ENCODE data around the gene ITPR3. TPM values are rescaled to one million over a fixed set of nuclear protein-coding genes. Genes with fewer than 3 reads are reported as not detected.

The ITPR3 gene
- total and polyA plus RNA-seq, 2 of the 13 experiments (the other 11 are each of a cell fraction or from before 2014, with no cell fraction given): 3.8 to 21.4 TPM

GRCh38 chr6:33642897-33643296 is 21.8 kb downstream of the ITPR3 start:
- 65% methylated on average over 3 of the region's 4 CpGs for WGBS (ENCODE audit: low lambda C conversion rate)
- H3K4me3 ChIP-seq (replicated peaks in 1 of 3; ENCODE audit: insufficient read depth in 1 of 3, low read depth in 2 of 3, low read length in 3 of 3): no peak overlapping the region
- no peak for ATAC-seq
- H3K79me2 ChIP-seq (ENCODE audit: insufficient read depth, low read length): no peaks in the 10 kb centered on the region
- H3K9me3 ChIP-seq (ENCODE audit: low read length): no peaks in the 10 kb centered on the region
- no peak for DNase-seq (ENCODE audit: low spot score)
- H4K20me1 ChIP-seq (ENCODE audit: insufficient read depth, low read length): no peaks in the 10 kb centered on the region
- H3K36me3 ChIP-seq (replicated peaks in 1 of 2; ENCODE audit: control insufficient read depth in 1 of 2, insufficient read depth in 2 of 2, low read length in 2 of 2): peaks cover 5 to 8% of the 10 kb centered on the region in 2 experiments; a peak in 2 of 5 replicates
- peaks cover 21% of the 10 kb centered on the region for H3K4me1 ChIP-seq (ENCODE audit: insufficient read depth, low read length)
- H3K27ac ChIP-seq (ENCODE audit: extremely low read length, insufficient read depth, low read length): no peak overlapping the region
- POLR2A ChIA-PET: no interaction called here
- in situ Hi-C loops (cut with HindIII; ENCODE audit: extremely low pct_ligation_motif_present, low pct_unique_long_range_greater_than_20kb): no loop called here
- CTCF ChIA-PET (ENCODE audit: low intra/inter-chr PET ratio, low total read pairs): no interaction called here
- no peak overlapping the region for H3K9ac ChIP-seq (ENCODE audit: insufficient read depth, low read depth, low read length)
- no peak overlapping the region for H2AFZ ChIP-seq (ENCODE audit: low read length)
- intact Hi-C loops (cut with micrococcal nuclease; ENCODE audit: unreplicated experiment): no loop called here
- no peaks in the 10 kb centered on the region for H3K27me3 ChIP-seq (ENCODE audit: control insufficient read depth in 1 of 2, insufficient read depth in 2 of 2, low read length in 2 of 2)
- H3K4me2 ChIP-seq (ENCODE audit: low read depth, low read length): no peak overlapping the region
- no TSS peak for BruUV-seq (replicated peaks)
- FAIRE-seq: no peak
- TF ChIP-seq PRMT3 (CRISPR knock-in tag; IDR thresholded peaks at IDR 0.05; ENCODE audit: borderline replicate concordance, low read depth) (no peak), SRSF9 (IDR thresholded peaks at IDR 0.05; ENCODE audit: borderline replicate concordance, insufficient read depth, low read depth, low read length, poor library complexity, severe bottlenecking) (no peak), ZNF800 (CRISPR knock-in tag; IDR thresholded peaks at IDR 0.05) (no peak), ZNF407 (CRISPR knock-in tag; IDR thresholded peaks at IDR 0.05; ENCODE audit: not compliant biosample characterization) (no peak), E2F5 (CRISPR knock-in tag; conservative IDR thresholded peaks at IDR 0.05) (no peak), TEF (CRISPR knock-in tag; IDR thresholded peaks at IDR 0.05) (no peak), ZNF710 (CRISPR knock-in tag; IDR thresholded peaks at IDR 0.05; ENCODE audit: borderline replicate concordance) (no peak)

Data from HepG2 (cell line).